OCI-M1 (cell line): ENCODE measurements around the gene ERICH6.

Source experiments
- DNase-seq: peaks from one replicate; lab custom pipeline; 2025; lab: John Stamatoyannopoulos, UW

ERICH6 gene

DNA sequence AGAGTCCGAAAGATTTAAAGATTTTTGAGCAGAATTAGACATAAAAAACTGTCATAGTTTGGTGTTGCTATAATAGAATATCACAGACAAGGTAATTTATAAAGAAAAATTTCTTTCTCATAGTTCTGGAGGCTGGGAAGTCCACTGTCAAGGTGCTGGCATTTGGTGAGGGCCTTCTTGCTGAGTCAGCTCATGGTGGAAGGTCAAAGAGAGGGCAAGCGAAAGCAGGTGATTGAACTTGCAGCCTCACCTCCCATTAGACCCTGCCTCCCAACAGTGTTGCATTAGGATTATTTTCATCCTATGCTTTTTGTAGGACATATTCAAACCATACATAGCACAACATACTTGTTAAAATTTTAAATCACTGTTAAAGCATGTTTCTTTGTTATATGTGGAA lies 90.7 kb downstream of the ERICH6 start:
- DNase-seq = no peak

GRCh38 chr3:150612494-150612893 lies 91.2 kb downstream of the ERICH6 start:
- DNase-seq = no peak

DNA sequence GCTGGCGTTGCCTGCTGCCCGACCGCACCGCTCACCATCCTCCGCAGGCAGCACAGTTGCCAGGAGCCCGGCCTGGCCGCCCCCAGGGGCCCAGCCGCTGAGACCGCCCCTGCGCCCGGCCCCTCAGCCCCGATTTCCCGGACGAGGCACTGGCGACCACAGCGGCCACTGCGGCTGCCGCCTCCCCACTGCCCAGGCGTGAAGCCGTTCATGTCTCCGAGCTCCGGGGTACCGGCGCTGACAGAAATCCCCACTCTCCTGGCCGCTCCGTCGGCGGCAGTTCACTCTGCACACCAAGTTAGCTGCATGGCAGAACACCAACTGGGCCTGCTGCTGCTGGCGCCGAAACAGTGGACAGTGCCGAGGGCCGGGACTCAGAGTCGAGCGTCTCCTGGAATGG lies 92.1 kb downstream of the ERICH6 start:
- no peak for DNase-seq

- DNase-seq = no peak
These were observed 92.9 kb downstream of the ERICH6 start for GRCh38 chr3:150610785-150611184.

GRCh38 chr3:150609988-150610387 lies 93.7 kb downstream of the ERICH6 start:
- peak; percentile 24 for DNase-seq
